ENCODE results near the gene CDH13.

DNA sequence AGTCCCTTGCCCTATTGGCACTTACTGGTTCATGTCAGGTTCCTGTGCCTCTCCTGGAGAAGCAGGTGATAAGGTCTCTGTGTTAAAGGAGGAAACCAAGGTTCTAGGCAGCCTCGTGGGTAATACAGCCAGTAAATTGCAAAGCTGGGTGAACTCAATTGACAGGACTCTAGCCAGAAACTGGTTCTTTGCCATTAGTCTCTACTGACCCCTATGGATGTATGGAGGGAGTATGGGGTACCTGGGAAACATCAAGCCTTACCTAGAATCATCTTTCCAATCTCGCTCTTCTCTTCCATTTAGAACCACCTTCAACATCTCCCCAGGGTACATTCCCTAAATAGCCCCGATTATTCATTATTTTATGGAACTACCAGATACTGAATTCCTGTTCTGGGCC, 169.3 kb downstream of the CDH13 start:
- TF ChIP-seq, protein P1, sequence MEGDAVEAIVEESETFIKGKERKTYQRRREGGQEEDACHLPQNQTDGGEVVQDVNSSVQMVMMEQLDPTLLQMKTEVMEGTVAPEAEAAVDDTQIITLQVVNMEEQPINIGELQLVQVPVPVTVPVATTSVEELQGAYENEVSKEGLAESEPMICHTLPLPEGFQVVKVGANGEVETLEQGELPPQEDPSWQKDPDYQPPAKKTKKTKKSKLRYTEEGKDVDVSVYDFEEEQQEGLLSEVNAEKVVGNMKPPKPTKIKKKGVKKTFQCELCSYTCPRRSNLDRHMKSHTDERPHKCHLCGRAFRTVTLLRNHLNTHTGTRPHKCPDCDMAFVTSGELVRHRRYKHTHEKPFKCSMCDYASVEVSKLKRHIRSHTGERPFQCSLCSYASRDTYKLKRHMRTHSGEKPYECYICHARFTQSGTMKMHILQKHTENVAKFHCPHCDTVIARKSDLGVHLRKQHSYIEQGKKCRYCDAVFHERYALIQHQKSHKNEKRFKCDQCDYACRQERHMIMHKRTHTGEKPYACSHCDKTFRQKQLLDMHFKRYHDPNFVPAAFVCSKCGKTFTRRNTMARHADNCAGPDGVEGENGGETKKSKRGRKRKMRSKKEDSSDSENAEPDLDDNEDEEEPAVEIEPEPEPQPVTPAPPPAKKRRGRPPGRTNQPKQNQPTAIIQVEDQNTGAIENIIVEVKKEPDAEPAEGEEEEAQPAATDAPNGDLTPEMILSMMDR (IDR thresholded peaks at IDR 0.05): no peak
- TF ChIP-seq POLR2A (IDR thresholded peaks at IDR 0.05): no peak

Measured in thyroid gland (tissue), 4 donors.